Transverse colon (tissue), 3 donors: ENCODE measurements around the gene FAM169A.

Experiments
- CTCF ChIP-seq, 5 experiments: fragments of 200-600 bp in 3 of 5; fragments of 450-650 bp in 2 of 5; sonication (generic) in 3 of 5; IDR thresholded peaks; 1 replicate in 2 of 5; 2 replicates in 3 of 5; pipeline ENCODE4 v1.5.1; 2016 to 2017; ENCODE audit warnings: antibody characterized with exemption in 5 of 5, inconsistent platforms in 3 of 5, mild to moderate bottlenecking in 2 of 5, moderate library complexity in 1 of 5
- POLR2A ChIP-seq: fragments of 450-650 bp; IDR thresholded peaks from one replicate; pipeline ENCODE4 v1.6.1; 2016; ENCODE audit warnings: antibody characterized with exemption, mild to moderate bottlenecking, moderate library complexity

- TF ChIP-seq CTCF (IDR thresholded peaks at IDR 0.05) (no peak), POLR2A (no peak)
Observed at GRCh38 chr5:74787424-74787823, 78.8 kb downstream of the FAM169A start.
